GM20000 (cell line): Measurements from ENCODE around the gene ARL10.
A peak's percentile ranks its signal among the peaks of the same experiment; 100 is the strongest.

Source experiments
- DNase-seq: peaks from one replicate; pipeline ENCODE4 v3.0.0; 2012; ENCODE audit warnings: low spot score
- CTCF ChIP-seq: IDR thresholded peaks from 2 replicates; pipeline ENCODE4 v1.5.1; 2012; ENCODE audit warnings: mild to moderate bottlenecking, control low read depth; ENCODE audit errors: extremely low read depth, missing control alignments

ARL10 gene

DNA sequence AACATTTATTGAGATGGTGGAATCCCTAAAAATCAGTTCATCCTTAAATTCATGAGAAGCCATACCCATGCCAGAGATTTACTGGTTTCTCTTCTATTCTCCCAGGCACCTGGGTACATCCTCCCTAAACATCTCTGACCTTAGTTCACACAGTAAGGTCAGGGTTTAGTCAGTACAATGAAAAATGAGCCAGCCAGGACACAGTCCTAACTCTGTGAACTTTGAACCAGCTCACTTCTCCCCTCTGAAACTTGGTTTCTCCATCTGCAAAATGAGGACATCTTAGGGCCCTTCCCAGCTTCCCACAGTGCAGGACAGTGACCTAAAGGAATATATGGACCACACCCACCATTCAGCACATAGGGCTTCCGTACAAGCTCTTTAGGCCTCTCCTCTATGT is 21.2 kb downstream of the ARL10 start:
- TF ChIP-seq CTCF: no peak
- DNase-seq: no peak

DNA sequence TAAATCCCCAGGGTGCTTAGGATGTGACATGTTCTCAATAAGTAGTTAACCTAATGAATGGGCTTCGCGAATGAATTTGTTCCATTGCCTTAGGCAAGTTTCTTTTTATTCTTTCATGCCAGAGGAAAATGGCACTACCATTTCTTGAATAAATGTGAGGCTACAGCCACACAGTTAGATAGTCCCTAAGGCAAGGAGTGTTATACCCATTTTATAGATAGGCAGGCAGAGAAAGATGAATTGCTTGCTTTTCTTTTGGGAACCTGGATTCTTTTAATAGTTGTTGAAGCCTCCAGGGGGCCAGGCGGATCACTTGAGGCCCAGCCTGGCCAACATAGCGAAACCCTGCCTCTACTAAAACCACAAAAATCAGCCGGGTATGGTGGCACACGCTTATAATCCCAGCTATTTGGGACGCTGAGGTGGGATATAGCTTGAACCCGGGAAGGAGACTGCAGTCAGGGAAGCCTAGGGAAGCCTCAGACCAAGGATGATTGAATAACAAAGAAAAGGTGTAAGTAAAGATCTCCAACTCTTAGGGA is 22.2 kb downstream of the ARL10 start:
- TF ChIP-seq CTCF: no peak
- DNase-seq: no peak

DNA sequence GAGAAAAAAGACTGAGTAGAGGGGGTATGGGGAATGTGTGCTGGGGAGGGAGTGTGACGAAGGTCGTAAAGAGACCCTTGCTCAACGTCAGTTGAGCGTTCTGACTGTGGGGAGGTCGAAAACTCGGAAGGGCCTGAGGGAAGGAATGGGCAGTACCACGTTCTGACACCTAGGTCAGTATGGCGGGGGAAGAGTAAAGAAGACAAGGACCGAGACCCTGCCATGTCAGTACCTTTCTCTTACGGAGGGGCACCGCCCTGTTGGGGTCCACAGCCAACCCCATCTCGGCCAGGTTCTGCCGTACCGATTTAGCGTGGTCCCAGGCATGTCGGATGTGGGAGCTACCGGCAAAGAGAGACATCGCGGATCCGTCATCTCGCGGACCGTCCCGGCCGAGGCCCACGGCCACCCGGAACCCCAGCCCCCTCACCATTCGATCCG is 22.7 kb downstream of the ARL10 start:
- DNase-seq: no peak

GRCh38 chr5:176388444-176389134 is 23.3 kb downstream of the ARL10 start, which contains the start of the genes HIGD2A and NOP16:
TSS of gene HIGD2A (plus strand) at chr5:176388751. CDS start at chr5:176388820, 69 bp downstream.
TSS of gene NOP16 (minus strand) at chr5:176388598. CDS start at chr5:176388539, 59 bp downstream.
- peak; percentile 95 for DNase-seq
- no peak for TF ChIP-seq CTCF

More for the DNA sequence above, 22.7 kb downstream of the ARL10 start:
- TF ChIP-seq CTCF: no peak

DNA sequence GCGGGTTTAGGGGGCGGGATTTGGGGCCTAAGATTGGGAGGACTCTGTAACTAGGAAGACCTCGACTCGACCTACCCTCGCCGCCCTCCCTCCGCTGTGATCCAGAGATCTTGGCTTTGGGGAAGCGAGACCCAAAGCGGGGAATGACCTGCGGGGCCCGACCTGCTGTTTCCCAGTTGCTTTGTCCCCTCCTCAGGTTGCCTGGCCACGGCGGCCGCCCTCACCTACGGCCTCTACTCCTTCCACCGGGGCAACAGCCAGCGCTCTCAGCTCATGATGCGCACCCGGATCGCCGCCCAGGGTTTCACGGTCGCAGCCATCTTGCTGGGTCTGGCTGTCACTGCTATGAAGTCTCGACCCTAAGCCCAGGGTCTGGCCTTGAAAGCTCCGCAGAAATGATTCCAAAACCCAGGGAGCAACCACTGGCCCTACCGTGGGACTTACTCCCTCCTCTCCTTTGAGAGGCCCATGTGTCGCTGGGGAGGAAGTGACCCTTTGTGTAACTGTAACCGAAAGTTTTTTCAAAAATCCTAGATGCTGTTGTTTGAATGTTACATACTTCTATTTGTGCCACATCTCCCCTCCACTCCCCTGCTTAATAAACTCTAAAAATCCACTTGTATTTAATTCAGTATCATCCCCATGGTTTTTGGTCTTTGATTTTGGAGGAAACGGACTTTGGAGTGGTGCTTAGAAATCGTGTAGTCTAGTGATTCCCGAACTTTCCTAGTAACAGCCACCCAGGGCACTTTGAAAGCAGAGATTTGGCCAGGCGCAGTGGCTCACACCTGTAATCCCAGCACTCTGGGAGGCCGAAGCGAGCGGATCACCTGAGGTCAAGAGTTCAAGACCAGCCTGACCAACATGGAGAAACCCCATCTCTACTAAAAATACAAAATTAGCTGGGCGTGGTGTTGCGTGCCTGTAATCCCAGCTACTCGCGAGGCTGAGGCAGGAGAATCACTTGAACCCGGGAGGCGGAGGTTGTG is 24.1 kb downstream of the ARL10 start:
- DNase-seq: peak; percentile 72
- no peak for TF ChIP-seq CTCF

GRCh38 chr5:176391479-176391878 is 26.2 kb downstream of the ARL10 start:
- no peak for DNase-seq
- TF ChIP-seq CTCF: no peak

DNA sequence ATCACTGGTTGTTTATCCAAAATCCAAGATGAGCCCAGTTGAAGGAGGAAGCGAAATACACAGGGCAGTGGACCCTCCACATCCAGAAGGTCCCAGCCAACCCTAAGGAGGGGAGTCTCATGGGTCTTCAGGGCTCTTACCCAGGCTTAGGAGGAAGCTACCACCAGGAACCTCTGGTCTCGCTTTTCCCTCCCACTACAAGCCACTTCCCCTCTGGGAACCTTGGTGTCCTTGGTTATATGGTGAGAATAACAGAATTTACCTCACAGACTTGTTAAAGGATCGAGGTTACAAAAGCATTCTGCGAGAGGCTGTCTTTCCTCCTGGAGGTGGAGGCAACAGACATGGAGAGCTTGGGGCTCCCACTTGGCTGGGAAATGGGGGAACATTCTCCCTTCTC is 26.7 kb downstream of the ARL10 start:
- no peak for TF ChIP-seq CTCF
- no peak for DNase-seq
